ENCODE measurements around the gene PBX4. TPM values are rescaled to one million over a fixed set of nuclear protein-coding genes. Genes with fewer than 3 reads are reported as not detected.

Gene PBX4
- total and polyA plus RNA-seq, 2 donors (not counting 3 experiments of a cell fraction or from before 2014, with no cell fraction given): not detected

DNA sequence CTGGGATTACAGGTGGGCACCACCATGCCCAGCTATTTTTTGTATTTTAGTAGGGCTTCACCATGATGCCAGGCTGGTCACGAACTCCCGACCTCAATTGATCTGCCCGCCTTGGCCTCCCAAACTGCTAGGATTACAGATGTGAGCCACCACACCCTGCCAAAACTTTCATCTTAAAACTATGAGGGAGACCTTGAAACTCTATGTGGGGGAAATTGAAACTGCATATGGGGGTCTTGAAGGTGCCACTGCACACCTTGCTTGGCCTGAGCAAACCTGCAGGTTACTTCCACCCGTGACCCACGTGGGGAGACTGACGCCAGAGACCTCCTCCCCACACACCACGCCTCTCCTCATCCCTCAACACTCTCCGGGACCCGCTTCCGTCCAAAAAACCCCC is 64.8 kb downstream of the PBX4 start:
- no peaks in the 10 kb centered on the region for H3K9me3 ChIP-seq (replicated peaks; ENCODE audit: control insufficient read depth, insufficient read depth, low read length)
- no peak overlapping the region for H3K27ac ChIP-seq (ENCODE audit: insufficient read depth, low read depth, low read length)
- no peak for DNase-seq (ENCODE audit: low read depth, low spot score)
- H3K4me2 ChIP-seq (ENCODE audit: insufficient read depth, low read length): no peak overlapping the region
- no peaks in the 10 kb centered on the region for H3K36me3 ChIP-seq (ENCODE audit: control insufficient read depth in 2 of 2, extremely low read depth in 1 of 2, insufficient read depth in 2 of 2, low read length in 2 of 2)
- no peaks in the 10 kb centered on the region for H3K9me1 ChIP-seq (replicated peaks; ENCODE audit: control insufficient read depth, extremely low read depth, insufficient read depth, low read length)
- ChIA-PET CTCF (interaction anchor here (1.0 to 3.2 kb wide), 8 partner anchors 10 to 75 kb away, joined by 3 to 45 read pairs (median 9); partner anchors contain the start of gene YJEFN3), POLR2A (no interaction called here)
- BruUV-seq (replicated peaks): no TSS peak
- no peak overlapping the region for H2AFZ ChIP-seq (ENCODE audit: low read depth, low read length)
- no peaks in the 10 kb centered on the region for H3K27me3 ChIP-seq (ENCODE audit: control insufficient read depth in 2 of 2, insufficient read depth in 2 of 2, low read length in 2 of 2)
- no peak overlapping the region for H3K9ac ChIP-seq (replicated peaks; ENCODE audit: extremely low read depth, insufficient read depth, low read length)
- no peaks in the 10 kb centered on the region for H4K20me1 ChIP-seq (replicated peaks; ENCODE audit: control insufficient read depth, extremely low read depth, insufficient read depth, low read length)
- H3K4me3 ChIP-seq (replicated peaks in 1 of 3; ENCODE audit: insufficient read depth in 1 of 3, low read depth in 1 of 3, low read length in 3 of 3): no peak overlapping the region
- no peaks in the 10 kb centered on the region for H3K79me2 ChIP-seq (ENCODE audit: control insufficient read depth, insufficient read depth, low read length)
- intact Hi-C loops (cut with micrococcal nuclease) (loop anchor here (1.0 to 5.0 kb wide), 2 partner anchors 21 to 89 kb away; partner anchors contain the start of gene GMIP), dilution Hi-C loops (cut with MboI; ENCODE audit: extremely low pct_ligation_motif_present, low sequenced_read_pairs) (no loop called here)
- no peak for TF ChIP-seq FOS (IDR thresholded peaks at IDR 0.05; ENCODE audit: borderline replicate concordance, insufficient read depth, low read length)
- TF ChIP-seq JUN (IDR thresholded peaks at IDR 0.05; ENCODE audit: borderline replicate concordance, insufficient read depth, insufficient read length, low read depth): no peak
- TF ChIP-seq CTCF (IDR thresholded peaks at IDR 0.05; ENCODE audit: extremely low read depth in 1 of 2, insufficient read depth in 1 of 2, low read depth in 1 of 2, low read length in 2 of 2): no peak
- no peak for TF ChIP-seq EZH2 (IDR thresholded peaks at IDR 0.05; ENCODE audit: borderline replicate concordance, low read depth, low read length, severe bottlenecking)
- TF ChIP-seq GATA2 (IDR thresholded peaks at IDR 0.05; ENCODE audit: insufficient read depth, insufficient read length, low read depth, low read length): no peak
- no peak for TF ChIP-seq MYC (IDR thresholded peaks at IDR 0.05; ENCODE audit: low read depth, low read length)
- TF ChIP-seq, protein P1, sequence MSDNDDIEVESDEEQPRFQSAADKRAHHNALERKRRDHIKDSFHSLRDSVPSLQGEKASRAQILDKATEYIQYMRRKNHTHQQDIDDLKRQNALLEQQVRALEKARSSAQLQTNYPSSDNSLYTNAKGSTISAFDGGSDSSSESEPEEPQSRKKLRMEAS (IDR thresholded peaks at IDR 0.05; ENCODE audit: insufficient read depth, insufficient read length): no peak
- no peak for TF ChIP-seq POLR2A (IDR thresholded peaks at IDR 0.05; ENCODE audit: low read depth, low read length)
- no peak for TF ChIP-seq POLR2AphosphoS5 (IDR thresholded peaks at IDR 0.05; ENCODE audit: insufficient read depth, low read depth, low read length)
- no peak for FAIRE-seq
- H3K4me1 ChIP-seq (ENCODE audit: control insufficient read depth, extremely low read depth, insufficient read depth, low read length): no peaks in the 10 kb centered on the region
